Upper lobe of right lung (tissue), 1 donor: ENCODE results near the gene ADAMTS2. TPM values are rescaled to one million over a fixed set of nuclear protein-coding genes. Genes with fewer than 3 reads are reported as not detected.

Experiments used
- ATAC-seq: fragments of 200-7000 bp; cut with Tn5 transposase; one replicate; pipeline ENCODE4 v1.9.1; 2020; ENCODE audit warnings: mild to moderate bottlenecking, moderate library complexity
- DNase-seq: peaks from one replicate; pipeline ENCODE4 v3.0.0-alpha.2; 2020
- H3K27ac ChIP-seq: fragments of 200-600 bp; one replicate; pipeline ENCODE4 v1.8.0; 2022
- H3K27me3 ChIP-seq: fragments of 200-600 bp; one replicate; pipeline ENCODE4 v1.8.0; 2022; ENCODE audit warnings: mild to moderate bottlenecking
- H3K36me3 ChIP-seq: fragments of 200-600 bp; one replicate; pipeline ENCODE4 v1.8.0; 2022
- H3K4me1 ChIP-seq: fragments of 200-600 bp; one replicate; pipeline ENCODE4 v1.8.0; 2022
- H3K4me3 ChIP-seq: fragments of 200-600 bp; one replicate; pipeline ENCODE4 v1.8.0; 2022; ENCODE audit warnings: mild to moderate bottlenecking
- H3K9me3 ChIP-seq: fragments of 200-600 bp; one replicate; pipeline ENCODE4 v1.8.0; 2022
- CTCF ChIP-seq: fragments of 200-600 bp; IDR thresholded peaks from one replicate; pipeline ENCODE4 v1.8.0; 2022; ENCODE audit warnings: antibody characterized with exemption
- intact Hi-C: fragments of 100-400 bp; cut with DNase I; formaldehyde crosslinking; loops from one replicate; pipeline ENCODE4 v1.11.0; 2022
- total RNA-seq: library from RNA; stranded (reverse); fragmentation: NEBNext Ultra II Directional; extraction: Animal tissue kit (Norgen Biotek cat#: 25700); gene quantifications from one replicate; pipeline ENCODE4 v1.2.1, GENCODE V29; 2021
- donor health status: DM: no; HTN: yes; CAD: no; lungs with severe emphysema.

The ADAMTS2 gene
- total RNA-seq, 1 donor from 2014 or later: 16.4 TPM

- no peaks in the 10 kb centered on the region for H3K9me3 ChIP-seq
- no peak for DNase-seq
- TF ChIP-seq CTCF: no peak
- H3K36me3 ChIP-seq: no peaks in the 10 kb centered on the region
- ATAC-seq: no peak
- H3K27ac ChIP-seq: no peak overlapping the region
- no peak overlapping the region for H3K4me3 ChIP-seq
- peaks cover 36% of the 10 kb centered on the region for H3K27me3 ChIP-seq
- H3K4me1 ChIP-seq: peaks cover 11% of the 10 kb centered on the region
- intact Hi-C loops: no loop called here
Observed at GRCh38 chr5:179339996-179340395, 5.3 kb downstream of the ADAMTS2 start.

- Histone ChIP-seq H3K4me3 (no peak overlapping the region), H3K36me3 (no peaks in the 10 kb centered on the region), H3K9me3 (no peaks in the 10 kb centered on the region), H3K27ac (no peak overlapping the region), H3K27me3 (peaks cover 28% of the 10 kb centered on the region), H3K4me1 (peaks cover 6% of the 10 kb centered on the region)
- no peak for TF ChIP-seq CTCF
- no peak for ATAC-seq
- DNase-seq: no peak
- intact Hi-C loops: no loop called here
Observed at GRCh38 chr5:179339081-179339480, 6.2 kb downstream of the ADAMTS2 start.

DNA sequence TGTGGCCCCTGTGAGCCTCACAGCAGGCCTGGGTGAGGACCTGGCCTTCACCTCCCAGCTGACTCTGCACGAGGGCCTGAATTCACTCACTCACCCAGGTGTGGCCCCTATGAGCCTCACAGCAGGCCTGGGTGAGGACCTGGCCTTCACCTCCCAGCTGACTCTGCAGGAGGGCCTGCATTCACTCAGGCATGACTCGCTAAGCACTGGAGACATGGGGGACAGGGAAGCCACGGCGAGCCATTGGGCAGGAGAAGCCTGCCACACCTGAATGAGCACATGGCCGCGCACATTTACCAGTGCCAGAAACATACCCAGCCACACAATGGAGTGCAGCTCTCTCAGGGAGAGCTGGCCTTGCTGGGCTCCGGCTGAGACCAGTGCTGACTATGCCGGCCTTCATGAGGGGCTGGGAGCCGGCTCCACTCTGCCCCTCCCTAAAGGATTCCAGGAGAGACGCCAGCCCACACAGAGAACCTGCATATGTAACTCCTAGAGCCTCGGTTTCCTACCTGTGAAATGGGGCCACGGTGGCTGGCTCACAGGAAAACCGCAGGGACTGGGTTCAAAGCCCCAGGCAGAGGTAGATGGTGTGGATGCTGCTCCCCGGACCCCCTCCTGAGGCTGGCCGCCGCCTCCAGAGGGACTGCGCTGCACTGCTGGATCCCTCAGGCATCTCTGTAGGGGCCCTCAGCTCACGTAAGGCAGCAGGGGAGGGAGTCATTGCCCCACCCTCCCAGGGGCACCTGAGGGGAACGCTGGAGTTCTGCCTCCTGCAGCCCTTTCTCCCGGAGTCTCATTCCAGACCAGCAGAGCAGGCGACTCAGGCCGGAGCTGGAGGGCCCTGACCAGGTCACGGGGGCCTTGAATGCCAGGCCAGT, 7.2 kb downstream of the ADAMTS2 start:
- no peaks in the 10 kb centered on the region for H3K9me3 ChIP-seq
- H3K27ac ChIP-seq: no peak overlapping the region
- peaks cover 6% of the 10 kb centered on the region for H3K4me1 ChIP-seq
- ATAC-seq (no peak), DNase-seq (no peak)
- no peaks in the 10 kb centered on the region for H3K36me3 ChIP-seq
- TF ChIP-seq CTCF: no peak
- no peak overlapping the region for H3K4me3 ChIP-seq
- peaks cover 17% of the 10 kb centered on the region for H3K27me3 ChIP-seq
- intact Hi-C loops: no loop called here

- no peaks in the 10 kb centered on the region for H3K36me3 ChIP-seq
- peaks cover 9% of the 10 kb centered on the region for H3K27me3 ChIP-seq
- DNase-seq: no peak
- no peak overlapping the region for H3K27ac ChIP-seq
- no peak overlapping the region for H3K4me3 ChIP-seq
- H3K9me3 ChIP-seq: no peaks in the 10 kb centered on the region
- peaks cover 3% of the 10 kb centered on the region for H3K4me1 ChIP-seq
- intact Hi-C loops: no loop called here
- no peak for ATAC-seq
- TF ChIP-seq CTCF: no peak
Observed at GRCh38 chr5:179336871-179337795, 8.1 kb downstream of the ADAMTS2 start.

- H3K27ac ChIP-seq: no peak overlapping the region
- H3K9me3 ChIP-seq: no peaks in the 10 kb centered on the region
- H3K4me1 ChIP-seq: no peaks in the 10 kb centered on the region
- ATAC-seq (no peak), DNase-seq (no peak)
- intact Hi-C loops: no loop called here
- no peak for TF ChIP-seq CTCF
- H3K36me3 ChIP-seq: no peaks in the 10 kb centered on the region
- H3K4me3 ChIP-seq: no peak overlapping the region
- H3K27me3 ChIP-seq: peaks cover 8% of the 10 kb centered on the region
Observed at GRCh38 chr5:179336126-179336870, 9.0 kb downstream of the ADAMTS2 start.
